GM12878 (cell line): ENCODE results near the gene CFL2. TPM values are rescaled to one million over a fixed set of nuclear protein-coding genes. Genes with fewer than 3 reads are reported as not detected.
A peak's percentile ranks its signal among the peaks of the same experiment; 100 is the strongest.

Experiments
- ATAC-seq: fragments of 200-7000 bp; cut with Tn5 transposase; 3 replicates; pipeline ENCODE4 v1.9.1; 2020; ENCODE audit warnings: mild to moderate bottlenecking, moderate library complexity
- BruUV-seq: library from RNA; stranded (reverse); fragments of 400-500 nt; replicated peaks from 2 replicates; lab custom pipeline; 2021; lab: Mats Ljungman, UMichigan
- CTCF ChIA-PET: fragments of 300-600 bp; sonication (Branson Sonifier 250); formaldehyde crosslinking; extraction: SDS; loops from one replicate; lab custom pipeline; 2021; ENCODE audit warnings: inconsistent platforms; lab: Yijun Ruan, JAX
- POLR2A ChIA-PET: fragments of 350-600 bp; formaldehyde crosslinking; extraction: SDS; loops from one replicate; lab custom pipeline; 2021; ENCODE audit warnings: inconsistent platforms; lab: Charles Lee
- RAD21 ChIA-PET: fragments of 300-600 bp; sonication (Branson Sonifier 250); formaldehyde crosslinking; loops from one replicate; lab custom pipeline; 2023; ENCODE audit warnings: antibody characterized with exemption; ENCODE audit not compliant: unreplicated experiment; lab: Charles Lee
- SMC1A ChIA-PET: fragments of 300-600 bp; sonication (Branson Sonifier 250); formaldehyde crosslinking; loops from one replicate; lab custom pipeline; 2023; ENCODE audit not compliant: unreplicated experiment, uncharacterized antibody; lab: Charles Lee
- DNase-seq: peaks from one replicate; pipeline ENCODE4 v3.0.0-alpha.2; 2011; ENCODE audit warnings: low read depth, low spot score
- FAIRE-seq: peaks from 3 replicates; lab custom pipeline; 2011; peaks lifted over from hg19 to GRCh38; lab: Jason Lieb, UNC
- H2AFZ ChIP-seq: 2 replicates; pipeline ENCODE4 v1.6.0; 2011; ENCODE audit warnings: low read depth, low read length, control low read depth; ENCODE audit not compliant: control insufficient read depth
- H3K27ac ChIP-seq: 2 replicates; pipeline ENCODE4 v1.5.1; 2011; ENCODE audit warnings: control low read depth; ENCODE audit not compliant: control insufficient read depth, insufficient read depth
- H3K27me3 ChIP-seq, 2 experiments: replicated peaks in 1 of 2; 2 replicates each; pipeline versions ENCODE4 v1.6.0 to v1.6.1; 2011; ENCODE audit warnings: low read length in 1 of 2; ENCODE audit not compliant: control insufficient read depth in 2 of 2, insufficient read depth in 2 of 2
- H3K36me3 ChIP-seq, 2 experiments: 2 replicates each; pipeline ENCODE4 v1.5.1; 2011; ENCODE audit warnings: low read length in 1 of 2; ENCODE audit not compliant: control insufficient read depth in 2 of 2, insufficient read depth in 2 of 2
- H3K4me1 ChIP-seq: 2 replicates; pipeline ENCODE4 v1.6.1; 2011; ENCODE audit warnings: mild to moderate bottlenecking, low read length, moderate library complexity, mixed read lengths; ENCODE audit not compliant: control insufficient read depth, insufficient read depth
- H3K4me2 ChIP-seq: 2 replicates; pipeline ENCODE4 v1.6.0; 2011; ENCODE audit warnings: control low read depth; ENCODE audit not compliant: control insufficient read depth, insufficient read depth
- H3K4me3 ChIP-seq: fragments of 200-600 bp; sonication (generic); 2 replicates; pipeline ENCODE4 v1.5.1; 2016
- H3K79me2 ChIP-seq: 2 replicates; pipeline ENCODE4 v1.6.0; 2011; ENCODE audit warnings: low read length; ENCODE audit not compliant: control insufficient read depth, insufficient read depth
- H3K9ac ChIP-seq: 2 replicates; pipeline ENCODE4 v1.8.0; 2011; ENCODE audit warnings: low read length, control low read depth, mixed read lengths; ENCODE audit not compliant: control insufficient read depth, insufficient read depth
- H3K9me3 ChIP-seq: replicated peaks from 3 replicates; pipeline ENCODE4 v1.5.1; 2011; ENCODE audit warnings: mild to moderate bottlenecking, low read length; ENCODE audit not compliant: control insufficient read depth, insufficient read depth
- H4K20me1 ChIP-seq: 2 replicates; pipeline ENCODE4 v1.6.0; 2011; ENCODE audit not compliant: control insufficient read depth, insufficient read depth
- ATF2 ChIP-seq: IDR thresholded peaks from 2 replicates; pipeline ENCODE4 v1.6.1; 2012; ENCODE audit warnings: low read length, inconsistent platforms
- CEBPB ChIP-seq, 2 experiments: fragments of 150-350 bp in 1 of 2; IDR thresholded peaks; 2 replicates each; pipeline ENCODE4 v1.6.1; 2012 to 2014; ENCODE audit warnings: low read depth in 2 of 2, low read length in 2 of 2, borderline replicate concordance in 1 of 2, inconsistent platforms in 1 of 2
- EGR1 ChIP-seq, 2 experiments: IDR thresholded peaks; 1 replicate in 1 of 2; 2 replicates in 1 of 2; pipeline ENCODE4 v1.6.1; 2011 to 2012; ENCODE audit warnings: low read depth in 2 of 2, low read length in 2 of 2, borderline replicate concordance in 1 of 2, mild to moderate bottlenecking in 1 of 2, moderate library complexity in 1 of 2
- FOXK2 ChIP-seq: fragments of 450-650 bp; IDR thresholded peaks from 2 replicates; pipeline ENCODE4 v1.6.1; 2017; ENCODE audit warnings: mild to moderate bottlenecking, moderate library complexity
- PBX3 ChIP-seq: IDR thresholded peaks from 2 replicates; pipeline ENCODE4 v1.6.1; 2011; ENCODE audit warnings: mild to moderate bottlenecking, low read depth, low read length, moderate library complexity; ENCODE audit not compliant: insufficient replicate concordance
- RBBP5 ChIP-seq: fragments of 200-600 bp; sonication (generic); conservative IDR thresholded peaks from 2 replicates; pipeline ENCODE4 v1.6.1; 2016
- RFX5 ChIP-seq: IDR thresholded peaks from 2 replicates; pipeline ENCODE4 v1.6.1; 2011; ENCODE audit warnings: low read depth, low read length, improper control_type of control experiment
- SMAD1 ChIP-seq: fragments of 450-650 bp; IDR thresholded peaks from 2 replicates; pipeline ENCODE4 v1.6.1; 2018; ENCODE audit warnings: mild to moderate bottlenecking, low read depth; ENCODE audit not compliant: partially characterized antibody
- SMAD5 ChIP-seq: IDR thresholded peaks from 2 replicates; pipeline ENCODE4 v1.6.1; 2016; ENCODE audit warnings: antibody characterized with exemption, low read depth
- SUPT20H ChIP-seq: IDR thresholded peaks from 2 replicates; pipeline ENCODE4 v1.6.1; 2011; ENCODE audit warnings: low read depth, mild to moderate bottlenecking, low read length, moderate library complexity, borderline replicate concordance; ENCODE audit not compliant: control insufficient read depth
- TAF1 ChIP-seq: IDR thresholded peaks from 2 replicates; pipeline ENCODE4 v1.6.1; 2011; ENCODE audit warnings: mild to moderate bottlenecking, low read depth, low read length, borderline replicate concordance
- TCF3 ChIP-seq: IDR thresholded peaks from 2 replicates; pipeline ENCODE4 v1.6.1; 2012; ENCODE audit warnings: low read depth, mild to moderate bottlenecking, low read length, borderline replicate concordance; ENCODE audit not compliant: insufficient read depth
- YY1 ChIP-seq: IDR thresholded peaks from 2 replicates; pipeline ENCODE4 v1.6.1; 2011; ENCODE audit warnings: low read depth, mild to moderate bottlenecking, low read length
- WGBS: methylation state at CpG from one replicate; pipeline ENCODE4 v1.1.6; 2016; ENCODE audit warnings: low lambda C conversion rate; ENCODE audit not compliant: insufficient replicate concordance, insufficient coverage; ENCODE audit errors: missing lambda C conversion rate; 5-methylcytosine and 5-hydroxymethylcytosine counted together
- in situ Hi-C: fragments of 300-500 bp; cut with MboI; formaldehyde crosslinking; loops from 9 replicates; pipeline ENCODE4 v1.14.3; 2018; ENCODE audit warnings: mixed read lengths
- intact Hi-C: fragments of 100-400 bp; cut with micrococcal nuclease; formaldehyde crosslinking; loops from one replicate; pipeline ENCODE4 v1.14.2; 2022; ENCODE audit not compliant: unreplicated experiment
- polyA plus RNA-seq, 11 experiments: library from polyadenylated mRNA; depleted of rRNA in 4 of 11; unstranded in 6 of 11; stranded (reverse) in 5 of 11; fragments of >200 nt; fragmentation: Nextera tagmentation in 4 of 11; fragmentation: Illumina TruSeq in 1 of 11; extraction: Ambion mirVana in 4 of 11; extraction: Trizol in 1 of 11; gene quantifications; 1 replicate in 1 of 11; 2 replicates in 10 of 11; pipeline versions ENCODE4 v1.2.1 to v1.2.3, GENCODE V29; 2011 to 2016; ENCODE audit warnings: inconsistent platforms in 2 of 11, missing spikeins in 2 of 11, low read depth in 1 of 11
- total RNA-seq, 4 experiments: library from RNA; depleted of rRNA in 3 of 4; stranded (reverse); fragments of >200 nt in 3 of 4; fragmentation: Illumina TruSeq in 1 of 4; extraction: Trizol in 1 of 4; gene quantifications; 2 replicates each; pipeline versions ENCODE4 v1.2.1 to v1.2.3, GENCODE V29; 2013 to 2021

CFL2 gene
- total and polyA plus RNA-seq, 10 of the 15 experiments (the other 5 are each of a cell fraction or from before 2014, with no cell fraction given): 4.7 to 13.4 (median 8.4) TPM

GRCh38 chr14:34668111-34668510 lies 46.3 kb downstream of the CFL2 start (continued):
- TF ChIP-seq TAF1: no peak
- no peak for TF ChIP-seq YY1

DNA sequence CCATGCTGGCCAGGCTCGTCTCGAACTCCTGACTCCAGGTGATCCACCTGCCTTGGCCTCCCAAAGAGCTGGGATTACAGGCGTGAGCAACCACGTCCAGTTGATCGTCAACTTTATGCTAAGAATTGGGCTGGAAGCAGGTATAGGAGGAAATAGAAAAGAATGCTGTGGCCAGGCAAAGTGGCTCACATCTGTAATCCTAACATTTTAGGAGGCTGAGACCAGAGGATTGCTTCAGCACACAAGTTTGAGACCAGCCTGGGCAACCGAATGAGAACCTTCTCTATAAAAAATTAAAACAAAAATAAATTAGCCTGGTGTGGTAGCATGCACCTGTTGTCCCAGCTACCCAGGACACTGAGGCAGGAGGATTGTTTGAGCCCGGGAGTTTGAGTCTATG lies 47.4 kb downstream of the CFL2 start:
- H2AFZ ChIP-seq: no peak overlapping the region
- H4K20me1 ChIP-seq: no peaks in the 10 kb centered on the region
- DNase-seq (no peak), ATAC-seq (no peak), FAIRE-seq (no peak)
- BruUV-seq: no TSS peak
- CTCF ChIA-PET: interaction anchor here (0.6 to 1.4 kb wide), 2 partner anchors 56 to 292 kb away, joined by 3 to 5 read pairs; no protein-coding TSS in a partner anchor
- in situ Hi-C loops (no loop called here), intact Hi-C loops (no loop called here)
- no peak overlapping the region for H3K9ac ChIP-seq
- H3K9me3 ChIP-seq: no peaks in the 10 kb centered on the region
- TF ChIP-seq RFX5 (no peak), FOXK2 (0 out of 2 replicates have a peak, but pooled peaks have one; percentile 10)
- no peaks in the 10 kb centered on the region for H3K4me1 ChIP-seq
- no peak overlapping the region for H3K4me3 ChIP-seq
- WGBS: 52% methylated on average over 7 of the region's 7 CpGs
- RAD21 ChIA-PET: no interaction called here
- POLR2A ChIA-PET: no interaction called here
- H3K27ac ChIP-seq: no peak overlapping the region
- no peaks in the 10 kb centered on the region for H3K36me3 ChIP-seq
- H3K4me2 ChIP-seq: no peak overlapping the region
- no peaks in the 10 kb centered on the region for H3K79me2 ChIP-seq
- SMC1A ChIA-PET: interaction anchor here (1.4 kb wide), 1 partner anchor 56 kb away, joined by 3 read pairs; no protein-coding TSS in a partner anchor
- H3K27me3 ChIP-seq: no peaks in the 10 kb centered on the region

DNA sequence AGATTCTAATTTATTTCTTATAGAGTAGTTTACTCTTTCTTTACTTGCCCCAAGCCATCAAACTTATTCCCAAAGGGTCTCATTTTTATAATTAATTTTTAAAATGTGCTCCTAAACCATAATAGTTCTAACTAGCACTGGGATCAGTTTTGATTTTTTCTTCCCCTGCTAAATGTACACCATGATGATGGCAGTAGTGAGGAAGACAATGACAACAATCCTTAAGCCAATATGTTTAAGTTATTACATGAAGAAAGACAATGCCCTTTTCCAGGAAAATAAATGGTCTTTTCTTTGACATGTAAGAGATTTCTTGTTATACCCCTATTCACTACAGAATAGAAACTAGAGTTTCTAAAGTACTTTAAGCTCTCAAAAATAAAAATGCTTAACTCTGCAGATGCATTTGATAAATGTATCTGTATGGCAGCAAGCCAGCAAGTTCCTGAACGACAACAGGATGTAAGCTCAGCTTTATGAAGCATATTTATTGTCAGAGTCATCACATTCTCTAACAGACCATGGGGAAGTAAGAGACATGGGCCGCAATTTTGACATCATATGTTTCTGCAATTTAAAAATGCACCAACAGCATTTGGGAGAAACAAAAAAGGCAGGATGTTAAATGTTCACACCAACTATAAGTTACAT lies 48.5 kb downstream of the CFL2 start:
- in situ Hi-C loops: no loop called here
- no peak for DNase-seq
- no peak overlapping the region for H3K27ac ChIP-seq
- TF ChIP-seq TCF3: no peak
- TF ChIP-seq CEBPB (IDR thresholded peaks at IDR 0.05; ENCODE audit: borderline replicate concordance in 1 of 2, low read depth in 2 of 2, low read length in 2 of 2): no peak
- no peak for TF ChIP-seq RBBP5
- no peak for TF ChIP-seq EGR1 (IDR thresholded peaks at IDR 0.05; ENCODE audit: borderline replicate concordance in 1 of 2, low read depth in 2 of 2, low read length in 2 of 2)
- no peak for TF ChIP-seq SUPT20H
- no peak for TF ChIP-seq PBX3
- TF ChIP-seq ATF2: no peak
- no peak for TF ChIP-seq SMAD1
- no peak for TF ChIP-seq SMAD5

More for the DNA sequence above, 48.5 kb downstream of the CFL2 start:
- ChIA-PET SMC1A (no interaction called here), RAD21 (no interaction called here), POLR2A (no interaction called here), CTCF (interaction anchor here (1.4 kb wide), 1 partner anchor 57 kb away, joined by 5 read pairs; no protein-coding TSS in a partner anchor)
- Histone ChIP-seq H3K4me1 (no peaks in the 10 kb centered on the region), H3K4me2 (no peak overlapping the region), H3K4me3 (no peak overlapping the region), H4K20me1 (no peaks in the 10 kb centered on the region), H2AFZ (no peak overlapping the region), H3K79me2 (no peaks in the 10 kb centered on the region), H3K9me3 (no peaks in the 10 kb centered on the region), H3K27me3 (no peaks in the 10 kb centered on the region), H3K9ac (no peak overlapping the region), H3K36me3 (no peaks in the 10 kb centered on the region)
- ATAC-seq: no peak
- intact Hi-C loops: no loop called here
- FAIRE-seq: no peak
- 50% methylated on average over 2 of the region's 2 CpGs for WGBS
- BruUV-seq: no TSS peak
